B cell (primary cell): Measurements from ENCODE around the gene PCK2. TPM values are rescaled to one million over a fixed set of nuclear protein-coding genes. Genes with fewer than 3 reads are reported as not detected.
A peak's percentile ranks its signal among the peaks of the same experiment; 100 is the strongest.

ENCODE experiments used
- ATAC-seq: fragments of 200-7000 bp; cut with Tn5 transposase; one replicate; pipeline ENCODE4 v1.10.0; 2021; ENCODE audit warnings: low read depth, mild to moderate bottlenecking, moderate number of reproducible peaks, moderate library complexity
- CTCF ChIA-PET: fragments of 350-600 bp; sonication (Branson Sonifier 250); formaldehyde crosslinking; loops from one replicate; lab custom pipeline; 2021; ENCODE audit warnings: antibody characterized with exemption, inconsistent platforms; lab: Charles Lee
- POLR2A ChIA-PET: fragments of 350-600 bp; sonication (Branson Sonifier 250); formaldehyde crosslinking; loops from one replicate; lab custom pipeline; 2021; ENCODE audit warnings: antibody characterized with exemption; lab: Charles Lee
- DNase-seq: peaks from one replicate; pipeline ENCODE4 v3.0.0; 2013
- H2AFZ ChIP-seq: 2 replicates; pipeline ENCODE4 v1.6.1; 2012; ENCODE audit warnings: mild to moderate bottlenecking, low read depth, low read length; ENCODE audit not compliant: insufficient read depth, poor library complexity, severe bottlenecking
- H3K27ac ChIP-seq, 2 donors: 1 replicate in 1 of 2; 2 replicates in 1 of 2; pipeline ENCODE4 v1.5.1; 2012 to 2013; ENCODE audit warnings: low read length in 2 of 2, mild to moderate bottlenecking in 2 of 2, moderate library complexity in 1 of 2
- H3K27me3 ChIP-seq, 4 experiments: fragments of 200-600 bp in 1 of 4; sonication (generic) in 1 of 4; replicated peaks in 1 of 4; 1 replicate in 2 of 4; 2 replicates in 2 of 4; pipeline versions ENCODE4 v1.6.1 to v1.7.0; 2013 to 2016; ENCODE audit warnings: low read length in 3 of 4, mild to moderate bottlenecking in 2 of 4, mixed read lengths in 1 of 4, moderate library complexity in 1 of 4; ENCODE audit not compliant: insufficient read depth in 4 of 4, control insufficient read depth in 3 of 4; ENCODE audit errors: control extremely low read depth in 1 of 4
- H3K36me3 ChIP-seq, 2 experiments: replicated peaks in 1 of 2; 1 replicate in 1 of 2; 2 replicates in 1 of 2; pipeline versions ENCODE4 v1.6.1 to v1.7.1; 2013; ENCODE audit warnings: low read length in 1 of 2; ENCODE audit not compliant: insufficient read depth in 2 of 2, control insufficient read depth in 1 of 2; ENCODE audit errors: control extremely low read depth in 1 of 2, extremely low read depth in 1 of 2
- H3K4me1 ChIP-seq, 2 donors: fragments of 200-600 bp in 1 of 2; sonication (generic) in 1 of 2; 1 replicate in 1 of 2; 2 replicates in 1 of 2; pipeline versions ENCODE4 v1.5.1 to v1.6.1; 2013 to 2017; ENCODE audit warnings: low read length in 2 of 2; ENCODE audit not compliant: control insufficient read depth in 2 of 2, insufficient read depth in 2 of 2
- H3K4me2 ChIP-seq: replicated peaks from 2 replicates; pipeline ENCODE3; 2012; ENCODE audit warnings: mild to moderate bottlenecking, low read depth, low read length; ENCODE audit not compliant: poor library complexity, severe bottlenecking
- H3K4me3 ChIP-seq, 5 experiments: fragments of 200-600 bp in 1 of 5; sonication (generic) in 1 of 5; 1 replicate in 3 of 5; 2 replicates in 2 of 5; pipeline versions ENCODE4 v1.5.1 to v1.7.0; 2011 to 2016; ENCODE audit warnings: low read length in 4 of 5, mild to moderate bottlenecking in 4 of 5, low read depth in 2 of 5, control low read depth in 1 of 5, moderate library complexity in 1 of 5; ENCODE audit not compliant: insufficient read depth in 1 of 5; ENCODE audit errors: control extremely low read depth in 1 of 5, extremely low read depth in 1 of 5
- H3K79me2 ChIP-seq: fragments of 200-600 bp; sonication (generic); one replicate; pipeline ENCODE4 v1.6.0; 2016; ENCODE audit warnings: low read length; ENCODE audit not compliant: control insufficient read depth, insufficient read depth
- H3K9ac ChIP-seq: fragments of 200-600 bp; sonication (generic); 2 replicates; pipeline ENCODE4 v1.6.1; 2017; ENCODE audit warnings: mild to moderate bottlenecking, low read length, moderate library complexity
- H3K9me3 ChIP-seq, 3 donors: one replicate each; pipeline versions ENCODE4 v1.6.1 to v1.7.1; 2013; ENCODE audit warnings: low read length in 2 of 3; ENCODE audit not compliant: control insufficient read depth in 2 of 3, insufficient read depth in 1 of 3; ENCODE audit errors: control extremely low read depth in 1 of 3
- H4K20me1 ChIP-seq: 2 replicates; pipeline ENCODE4 v1.6.0; 2012; ENCODE audit warnings: mild to moderate bottlenecking, low read length; ENCODE audit not compliant: insufficient read depth, control insufficient read depth, poor library complexity, severe bottlenecking
- H3K27ac Mint-ChIP-seq: one replicate; pipeline ENCODE4 v1.8.0; 2021; ENCODE audit warnings: mixed read lengths
- H3K27me3 Mint-ChIP-seq: one replicate; pipeline ENCODE4 v1.8.0; 2021; ENCODE audit warnings: mixed read lengths
- H3K4me1 Mint-ChIP-seq: one replicate; pipeline ENCODE4 v1.8.0; 2021; ENCODE audit warnings: mixed read lengths
- H3K4me3 Mint-ChIP-seq: one replicate; pipeline ENCODE4 v1.8.0; 2021; ENCODE audit warnings: mixed read lengths
- H3K9me3 Mint-ChIP-seq: one replicate; pipeline ENCODE4 v1.8.0; 2022; ENCODE audit warnings: mixed read lengths; ENCODE audit not compliant: insufficient read depth
- EZH2 ChIP-seq: IDR thresholded peaks from 2 replicates; pipeline ENCODE4 v1.6.1; 2012; ENCODE audit warnings: borderline replicate concordance, low read depth, mild to moderate bottlenecking, moderate library complexity, low read length; ENCODE audit not compliant: insufficient read depth, poor library complexity, severe bottlenecking
- WGBS: methylation state at CpG from one replicate; pipeline ENCODE4 v1.1.5; 2013; ENCODE audit warnings: missing lambda C conversion rate; ENCODE audit not compliant: insufficient coverage; 5-methylcytosine and 5-hydroxymethylcytosine counted together
- intact Hi-C: fragments of 100-400 bp; cut with micrococcal nuclease; formaldehyde crosslinking; loops from one replicate; pipeline ENCODE4 v1.10.0; 2022
- polyA plus RNA-seq: library from polyadenylated mRNA; depleted of rRNA; stranded (reverse); fragments of >200 nt; gene quantifications from 2 replicates; pipeline ENCODE4 v1.2.3, GENCODE V29; 2012
- total RNA-seq, 2 donors: library from RNA; stranded (reverse); fragments of 120-200 nt in 1 of 2; gene quantifications; 1 replicate in 1 of 2; 2 replicates in 1 of 2; pipeline versions ENCODE4 v1.2.3 to v1.2.4, GENCODE V29; 2013 to 2022
- TF ChIP-seq, protein P1 (sequence below): fragments of 200-600 bp; IDR thresholded peaks from one replicate; pipeline ENCODE4 v1.8.0; 2022; ENCODE audit warnings: antibody characterized with exemption, mild to moderate bottlenecking

PCK2 gene
- total and polyA plus RNA-seq, 2 donors (not counting 1 experiment from before 2014, with no cell fraction given), result 40.4 to 58.4 TPM

DNA sequence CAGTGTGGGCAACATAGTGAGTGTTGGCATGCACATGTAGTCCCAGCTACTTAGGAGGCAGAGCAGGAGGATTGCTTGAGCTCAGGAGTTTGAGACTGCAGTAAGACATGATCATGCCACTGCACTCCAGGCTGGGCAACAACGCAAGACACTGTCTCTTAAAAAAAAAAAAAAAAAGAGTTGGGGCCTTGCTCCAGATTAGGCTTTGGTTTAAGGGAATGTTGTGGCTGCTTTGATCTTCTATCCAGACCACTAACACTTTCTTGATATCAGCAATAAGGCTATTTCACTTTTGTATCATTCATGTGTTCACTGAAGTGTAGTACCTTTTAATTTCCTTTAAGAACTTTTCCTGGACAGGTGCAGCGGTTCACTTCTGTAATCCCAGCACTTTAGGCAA is 33.6 kb downstream of the PCK2 start:
- Mint-ChIP-seq H3K4me1 (peaks cover 36% of the 10 kb centered on the region), H3K4me3 (no peak overlapping the region), H3K27ac (peak overlapping the region; percentile 6), H3K9me3 (no peaks in the 10 kb centered on the region), H3K27me3 (no peaks in the 10 kb centered on the region)
- WGBS, result 88% methylated on average over 2 of the region's 2 CpGs
- no peak overlapping the region for H3K4me3 ChIP-seq
- CTCF ChIA-PET, result interaction anchor here (0.7 to 1.6 kb wide), 6 partner anchors 8 to 152 kb away, joined by 3 to 5 read pairs (median 4); partner anchors contain the start of gene PSME1
- POLR2A ChIA-PET, result interaction anchor here (1.2 kb wide), 1 partner anchor 9 kb away, joined by 3 read pairs; the partner anchor contains the start of gene PSME1
- no peak for ATAC-seq
- DNase-seq, result no peak
- TF ChIP-seq, protein P1, sequence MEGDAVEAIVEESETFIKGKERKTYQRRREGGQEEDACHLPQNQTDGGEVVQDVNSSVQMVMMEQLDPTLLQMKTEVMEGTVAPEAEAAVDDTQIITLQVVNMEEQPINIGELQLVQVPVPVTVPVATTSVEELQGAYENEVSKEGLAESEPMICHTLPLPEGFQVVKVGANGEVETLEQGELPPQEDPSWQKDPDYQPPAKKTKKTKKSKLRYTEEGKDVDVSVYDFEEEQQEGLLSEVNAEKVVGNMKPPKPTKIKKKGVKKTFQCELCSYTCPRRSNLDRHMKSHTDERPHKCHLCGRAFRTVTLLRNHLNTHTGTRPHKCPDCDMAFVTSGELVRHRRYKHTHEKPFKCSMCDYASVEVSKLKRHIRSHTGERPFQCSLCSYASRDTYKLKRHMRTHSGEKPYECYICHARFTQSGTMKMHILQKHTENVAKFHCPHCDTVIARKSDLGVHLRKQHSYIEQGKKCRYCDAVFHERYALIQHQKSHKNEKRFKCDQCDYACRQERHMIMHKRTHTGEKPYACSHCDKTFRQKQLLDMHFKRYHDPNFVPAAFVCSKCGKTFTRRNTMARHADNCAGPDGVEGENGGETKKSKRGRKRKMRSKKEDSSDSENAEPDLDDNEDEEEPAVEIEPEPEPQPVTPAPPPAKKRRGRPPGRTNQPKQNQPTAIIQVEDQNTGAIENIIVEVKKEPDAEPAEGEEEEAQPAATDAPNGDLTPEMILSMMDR, result no peak
- no peak for TF ChIP-seq EZH2
- H3K79me2 ChIP-seq, result peaks cover 4% of the 10 kb centered on the region
- no peak overlapping the region for H2AFZ ChIP-seq
- H3K4me1 ChIP-seq, result peaks cover 38 to 40% of the 10 kb centered on the region in 2 donors
- no peak overlapping the region for H3K27ac ChIP-seq
- H3K9me3 ChIP-seq, result no peaks in the 10 kb centered on the region
- H3K27me3 ChIP-seq, result no peaks in the 10 kb centered on the region
- intact Hi-C loops, result no loop called here
- H3K4me2 ChIP-seq, result peak overlapping the region; percentile 33
- H4K20me1 ChIP-seq, result no peaks in the 10 kb centered on the region
- peaks cover under 1 to 7% of the 10 kb centered on the region in 2 experiments for H3K36me3 ChIP-seq
- no peak overlapping the region for H3K9ac ChIP-seq

DNA sequence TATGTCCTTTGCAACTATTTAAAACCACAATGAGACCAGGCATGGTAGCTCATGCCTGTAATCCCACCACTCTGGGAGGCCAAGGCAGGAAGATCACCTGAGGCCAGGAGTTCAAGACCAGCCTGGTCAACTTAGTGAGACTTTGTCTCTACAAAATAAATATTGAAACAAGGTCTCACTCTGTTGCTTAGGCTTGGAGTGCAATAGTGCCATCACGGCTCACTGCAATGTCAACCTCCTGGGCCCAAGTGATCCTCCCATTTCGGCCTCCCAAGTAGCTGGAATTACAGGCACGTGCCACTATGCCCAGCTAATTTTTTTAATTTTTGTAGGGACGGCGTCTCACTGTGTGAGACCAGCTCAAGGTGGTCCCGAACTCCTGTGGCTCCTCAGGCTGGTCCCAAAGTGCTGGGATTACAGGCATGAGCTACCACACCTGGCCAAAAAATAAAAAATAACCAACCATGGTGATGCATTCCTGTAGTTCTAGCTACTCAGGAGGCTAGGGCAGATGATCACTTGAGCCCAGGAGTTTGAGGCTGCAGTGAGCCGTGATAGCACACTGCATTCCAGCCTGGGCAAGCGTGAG is 35.4 kb downstream of the PCK2 start:
- no peaks in the 10 kb centered on the region for H3K27me3 ChIP-seq
- no peaks in the 10 kb centered on the region for H3K9me3 Mint-ChIP-seq
- H3K79me2 ChIP-seq, result peaks cover 4% of the 10 kb centered on the region
- H4K20me1 ChIP-seq, result no peaks in the 10 kb centered on the region
- no peaks in the 10 kb centered on the region for H3K9me3 ChIP-seq
- no peaks in the 10 kb centered on the region for H3K27me3 Mint-ChIP-seq
- H3K9ac ChIP-seq, result no peak overlapping the region
- ChIA-PET CTCF (no interaction called here), POLR2A (interaction anchor here (1.1 kb wide), 1 partner anchor 15 kb away, joined by 3 read pairs; the partner anchor contains the start of genes DCAF11 and NRL)
- no peak overlapping the region for H3K4me3 Mint-ChIP-seq
- no peak overlapping the region for H2AFZ ChIP-seq
- DNase-seq (no peak), ATAC-seq (no peak)
- H3K4me3 ChIP-seq, result no peak overlapping the region
- no peak overlapping the region for H3K27ac ChIP-seq
- no peak overlapping the region for H3K27ac Mint-ChIP-seq
- intact Hi-C loops, result no loop called here
- TF ChIP-seq, protein P1, result no peak
- no peak for TF ChIP-seq EZH2
- H3K4me1 ChIP-seq, result peaks cover 22% of the 10 kb centered on the region in 2 donors
- no peaks in the 10 kb centered on the region for H3K36me3 ChIP-seq
- WGBS, result 88% methylated on average over 6 of the region's 8 CpGs
- peaks cover 22% of the 10 kb centered on the region for H3K4me1 Mint-ChIP-seq
- H3K4me2 ChIP-seq, result no peak overlapping the region
